NCI-H2107 treated with DMSO at 0.1 percent for 48 hours (cell line): ENCODE measurements around the gene AKNA.
"Not testable (repeated sequence)": the region's sequence is repeated elsewhere in the genome, so short reads cannot be mapped to it uniquely, and the experiment has no call there.

Experiments
- DNase-seq: peaks from one replicate; lab custom pipeline; 2025; ENCODE audit not compliant: unreplicated experiment; lab: John Stamatoyannopoulos, UW

AKNA gene

DNA sequence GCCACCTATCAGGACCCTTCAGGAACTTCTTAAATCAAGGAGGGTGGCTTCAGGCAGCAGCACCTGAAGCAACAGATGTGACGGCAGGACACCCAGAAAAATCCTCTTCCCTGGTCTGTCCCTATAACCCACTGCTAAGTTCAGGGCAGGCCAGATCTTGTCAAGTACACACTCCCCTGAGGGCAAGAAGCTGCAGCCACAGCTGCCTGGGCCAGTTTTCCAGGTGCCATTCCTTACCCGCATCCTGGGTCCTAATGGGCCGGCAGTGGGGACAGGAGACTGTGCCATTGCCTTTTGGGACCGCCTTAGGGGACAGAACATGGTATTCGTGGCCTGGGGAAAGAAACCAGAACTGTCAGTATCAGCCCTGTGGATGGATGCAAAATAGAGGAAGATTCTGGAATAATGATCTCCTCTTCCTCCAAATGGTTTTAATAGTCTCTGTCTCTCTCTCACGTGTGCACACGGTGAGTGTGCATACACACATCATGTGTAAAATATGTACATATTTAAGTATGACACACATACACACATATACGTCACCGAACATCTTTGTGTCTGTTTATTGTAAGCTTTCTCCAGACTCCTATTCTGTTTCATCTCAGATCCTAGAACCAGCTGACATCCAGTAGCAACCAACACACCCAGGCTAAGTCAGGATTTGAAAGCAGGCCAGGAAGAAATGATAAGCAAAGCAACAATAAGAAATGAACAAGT is 44.2 kb downstream of the AKNA start:
- no peak for DNase-seq

DNA sequence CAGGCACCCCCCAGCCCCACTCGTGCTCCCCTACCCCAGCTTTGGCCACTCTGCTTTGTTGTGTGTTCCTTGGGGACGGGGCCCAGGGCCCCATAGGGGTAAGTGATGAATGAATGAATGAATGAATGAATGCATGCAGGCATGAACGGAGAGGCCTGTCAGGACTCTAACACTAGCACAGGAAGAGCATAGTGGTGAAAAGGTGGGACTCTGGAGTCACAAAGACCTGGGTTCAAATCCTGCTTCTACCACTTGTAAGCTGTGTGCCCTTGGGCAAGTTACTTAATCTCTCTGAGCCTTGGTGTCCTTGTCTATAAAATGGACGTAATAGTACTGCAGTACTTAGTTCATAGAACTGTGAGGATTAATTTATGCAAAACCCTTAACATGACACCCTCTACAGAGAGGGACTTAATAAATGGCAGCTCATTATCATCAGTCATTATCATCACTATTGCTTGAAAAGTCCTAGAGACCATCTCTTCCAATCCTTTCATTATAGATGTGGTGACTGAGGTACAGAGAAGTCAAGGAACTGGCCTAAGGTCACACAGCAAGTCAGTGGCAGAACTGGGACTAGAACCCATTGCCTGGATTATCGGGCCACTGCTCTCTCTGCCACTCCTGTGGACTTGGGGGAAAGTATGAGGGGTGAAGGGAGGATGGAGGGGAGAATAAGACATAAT is 44.9 kb downstream of the AKNA start:
- DNase-seq, result no peak

DNA sequence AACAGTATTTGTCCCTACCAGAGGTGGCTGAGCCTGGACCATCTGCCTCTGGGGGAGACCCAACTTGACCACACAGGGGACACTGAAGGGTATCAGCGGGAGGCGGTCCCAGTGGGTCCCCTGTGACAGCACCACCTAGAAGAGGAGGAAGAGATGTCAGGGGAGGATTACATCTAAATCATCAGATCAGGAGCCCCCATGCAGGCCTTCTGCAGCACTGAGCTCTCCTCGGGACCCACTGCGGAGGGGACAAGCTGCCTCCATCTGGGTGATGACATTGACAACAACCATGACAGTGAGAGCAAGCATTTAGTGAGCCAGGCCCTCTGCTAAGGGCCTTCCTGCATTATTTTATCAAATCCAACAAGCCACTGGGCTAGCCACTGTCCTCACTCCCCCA is 45.8 kb downstream of the AKNA start:
- no peak for DNase-seq

DNA sequence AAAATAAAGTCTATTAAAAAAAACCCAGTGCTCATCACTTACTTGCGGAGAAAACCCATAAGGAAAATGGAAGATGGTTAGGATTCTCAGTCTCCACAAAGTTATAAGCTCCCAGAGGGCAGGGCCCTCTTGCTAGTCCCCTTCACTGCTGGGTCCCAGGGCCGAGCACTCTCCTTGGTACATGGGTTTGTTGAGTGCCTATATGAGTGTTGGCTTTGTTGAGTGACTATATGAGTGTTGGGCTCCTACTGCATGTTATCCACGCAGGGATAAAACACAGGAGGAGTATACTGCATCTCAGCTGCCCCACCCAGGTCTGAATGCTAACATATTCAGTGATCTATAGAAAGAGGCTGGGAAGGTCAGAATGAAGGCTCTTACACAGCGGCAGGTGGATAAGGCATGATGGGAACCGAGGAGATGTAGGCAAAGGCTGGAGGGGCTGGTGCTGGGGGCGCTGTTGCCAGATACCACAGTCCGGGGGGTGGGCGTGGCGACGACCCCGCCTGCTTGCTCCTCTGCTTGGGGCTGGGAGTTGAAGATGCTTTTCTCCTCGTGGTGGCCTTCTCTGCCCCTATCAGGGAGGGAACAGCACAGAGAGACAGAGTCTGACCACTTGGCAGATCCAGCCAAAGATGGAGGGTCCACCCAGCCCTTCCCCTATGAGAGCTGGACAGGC is 46.5 kb downstream of the AKNA start:
- DNase-seq, result no peak

DNA sequence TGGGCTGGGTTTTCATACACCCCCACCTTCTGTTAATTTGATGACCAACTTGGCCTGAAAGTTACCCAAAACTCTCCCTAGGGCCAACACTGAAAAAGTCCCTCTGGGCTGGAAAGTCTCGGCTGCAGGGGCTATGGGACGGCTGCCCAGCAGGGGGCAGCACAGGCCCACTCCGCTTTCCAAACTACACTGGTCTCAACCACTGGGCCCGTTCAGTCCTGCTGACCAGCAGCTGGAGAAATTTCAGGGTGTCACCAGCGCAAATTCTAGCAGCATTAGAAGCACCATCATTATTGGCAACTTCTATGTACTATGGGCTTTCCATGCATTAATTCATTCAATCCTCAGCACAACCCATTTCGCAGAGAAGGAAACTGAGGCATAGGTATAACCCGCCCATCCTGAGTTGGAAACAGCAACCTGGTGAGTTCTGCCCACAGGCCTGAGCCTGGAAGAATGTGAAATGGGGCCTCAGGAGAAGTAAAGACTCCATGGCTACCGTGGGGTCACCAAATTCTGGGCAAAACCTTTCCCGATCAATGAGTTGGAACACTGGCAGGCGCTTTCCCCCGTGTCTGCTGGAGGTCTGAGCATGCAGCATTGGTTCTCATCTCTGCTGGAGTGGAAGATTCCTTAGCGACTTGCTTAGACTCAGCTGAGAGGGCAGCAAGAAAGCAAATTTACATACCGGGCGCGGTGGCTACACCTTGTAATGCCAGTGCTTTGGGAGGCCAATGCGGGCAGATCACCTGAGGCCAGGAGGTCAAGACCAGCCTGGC is 48.5 kb downstream of the AKNA start:
- no peak for DNase-seq

DNA sequence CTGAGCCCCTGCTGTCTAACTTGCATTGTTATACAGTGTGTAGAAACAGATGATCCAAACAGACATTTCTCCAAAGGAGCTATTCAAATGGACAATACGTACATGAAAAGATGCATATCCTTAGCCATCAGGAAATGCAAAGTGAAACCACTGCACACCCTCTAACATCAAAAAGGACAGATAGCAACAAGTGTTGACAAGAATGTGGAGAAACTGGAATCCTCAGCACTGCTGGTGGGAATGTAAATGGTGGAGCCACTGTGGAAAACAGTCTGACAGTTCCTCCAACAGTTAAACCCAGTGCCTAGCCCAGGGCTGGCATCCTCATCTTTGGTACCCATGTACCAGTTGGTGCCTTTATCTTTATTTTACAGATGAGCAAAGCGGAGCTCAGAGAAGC is 49.6 kb downstream of the AKNA start:
- DNase-seq, result no peak

DNA sequence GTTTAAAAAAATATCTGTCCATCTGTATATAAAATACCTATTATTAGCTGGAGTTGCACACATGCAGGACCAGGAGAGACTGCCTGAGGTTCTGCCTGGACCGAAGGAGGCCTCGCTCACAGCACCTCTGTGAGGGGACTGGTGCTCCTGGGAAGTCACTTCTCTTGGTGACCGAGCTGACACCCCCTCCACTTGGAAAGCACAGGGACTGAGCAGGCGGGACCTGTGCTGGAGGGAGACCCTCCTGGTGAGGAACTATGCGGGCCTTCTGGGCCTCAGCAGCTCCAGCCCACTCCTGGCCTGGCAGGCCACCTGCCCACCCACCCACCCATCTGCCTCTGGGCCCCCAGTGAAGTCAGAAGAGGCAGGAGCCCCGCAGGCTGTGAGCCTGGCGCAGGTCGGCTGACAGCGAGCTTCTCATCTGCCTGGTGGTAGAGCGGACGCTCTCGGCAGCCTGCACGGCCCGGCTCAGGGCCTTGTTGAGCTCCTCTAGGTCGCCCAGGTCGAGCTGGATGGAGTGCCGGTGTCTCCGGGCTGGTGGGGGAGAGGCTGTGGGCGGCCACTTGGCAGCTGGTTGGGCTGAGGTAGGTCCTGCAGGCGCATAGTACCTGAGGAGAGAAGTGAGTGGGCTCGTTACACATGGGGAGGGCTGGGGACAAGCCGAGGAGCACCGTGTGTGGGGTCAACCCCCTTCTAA is 50.9 kb downstream of the AKNA start:
- DNase-seq, result no peak

DNA sequence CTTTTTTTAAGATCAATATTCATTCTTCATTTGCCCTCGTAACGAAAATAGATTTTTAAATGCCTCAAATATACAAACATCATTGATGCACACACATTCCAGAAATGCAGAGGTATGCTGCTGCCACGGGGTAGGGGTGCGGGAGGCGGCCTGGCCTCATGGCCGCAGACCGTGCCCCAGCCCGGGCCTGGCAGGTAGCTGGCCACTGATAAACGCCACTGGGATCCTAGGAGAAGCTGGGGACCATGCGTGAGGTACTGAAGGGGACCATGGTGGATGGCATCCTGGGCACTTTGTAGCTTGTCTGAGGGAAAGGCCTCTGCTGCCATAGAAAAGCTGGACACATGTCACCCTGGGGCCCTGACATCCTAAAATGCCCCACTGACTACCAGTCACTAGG is 51.6 kb downstream of the AKNA start:
- no peak for DNase-seq

DNA sequence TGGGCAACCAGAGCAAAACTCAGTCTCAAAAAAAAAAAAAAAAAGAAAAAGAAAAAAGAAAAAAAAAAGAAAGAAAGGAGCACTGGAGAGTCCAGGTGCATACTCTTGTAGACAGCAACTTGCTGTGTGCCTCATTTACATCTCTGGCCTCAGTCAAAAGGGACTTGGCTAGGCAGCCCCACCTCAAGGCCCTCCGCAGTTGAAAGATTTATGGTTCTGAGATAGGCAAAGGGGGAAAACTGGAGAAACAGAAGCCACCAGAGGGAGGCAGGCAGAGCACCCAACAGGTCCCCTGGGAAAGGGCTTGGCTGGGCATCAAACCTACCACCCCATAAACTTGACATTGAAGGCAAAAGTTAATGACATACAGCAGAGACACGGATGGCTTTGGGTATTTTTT is 52.0 kb downstream of the AKNA start:
- DNase-seq, result no peak

DNA sequence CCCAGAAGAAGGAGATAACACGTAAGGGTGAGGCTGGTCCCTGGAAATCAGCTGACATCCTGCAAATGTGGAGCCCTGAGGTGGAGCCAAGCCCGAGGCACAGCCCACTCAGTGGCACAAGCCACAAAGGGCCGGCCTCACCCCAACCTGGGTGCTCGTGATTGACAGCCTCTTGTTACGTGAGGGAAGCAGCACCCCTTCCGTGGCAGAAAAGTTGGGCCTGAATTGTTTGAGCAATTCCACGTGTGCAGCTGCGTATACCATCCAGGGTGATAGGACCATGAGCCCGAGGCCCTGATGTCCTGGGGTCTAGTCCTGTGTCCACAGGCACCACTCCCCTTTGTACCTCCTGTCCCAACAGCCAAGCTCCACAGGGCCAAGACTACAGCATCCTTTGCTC is 53.3 kb downstream of the AKNA start:
- no peak for DNase-seq

DNA sequence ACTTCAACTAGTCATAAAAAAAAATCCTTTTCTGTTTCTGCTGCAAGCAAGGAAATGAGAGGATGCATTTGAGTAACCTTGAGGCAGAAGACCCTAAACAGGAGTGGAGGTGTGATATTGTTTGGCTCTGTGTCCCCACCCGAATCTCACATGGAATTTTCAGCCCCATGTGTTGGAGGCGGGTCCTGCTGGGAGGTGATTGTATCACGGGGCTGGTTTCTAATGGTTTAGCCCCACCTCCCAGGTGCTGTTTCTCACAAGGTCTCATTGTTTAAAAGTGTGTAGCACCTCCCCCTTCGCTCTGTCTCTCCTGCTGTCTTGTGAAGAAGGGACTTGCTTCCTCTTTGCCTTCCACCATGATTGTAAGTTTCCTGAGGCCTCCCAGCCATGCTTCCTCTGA is 54.1 kb downstream of the AKNA start:
- DNase-seq, result not testable (repeated sequence)

DNA sequence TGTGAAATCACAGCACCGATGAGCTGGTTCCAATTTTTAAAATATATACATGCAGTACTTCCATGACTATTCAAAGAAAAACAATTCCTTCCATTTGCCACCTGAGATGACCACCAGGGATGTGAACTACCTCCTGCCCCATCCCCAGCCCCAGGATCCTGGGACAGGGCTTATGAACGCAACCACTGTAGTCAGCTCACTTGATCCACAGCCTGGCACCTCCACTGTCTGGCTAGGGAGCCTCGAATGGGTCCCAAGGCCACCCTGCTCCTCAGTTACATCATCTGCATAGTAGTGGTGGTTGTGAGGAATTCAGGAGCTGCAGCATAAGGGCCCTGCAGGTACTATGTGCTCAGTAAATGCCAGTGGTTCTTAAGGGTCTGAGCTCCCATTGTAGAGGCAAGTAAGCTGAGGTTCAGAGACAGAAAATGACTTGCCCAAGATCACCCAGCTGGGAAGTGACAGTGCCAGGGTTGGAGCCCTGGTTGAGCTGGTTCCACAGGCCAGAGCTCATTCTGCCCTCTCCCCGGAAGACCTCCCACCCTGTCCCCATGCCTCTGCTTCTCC is 55.2 kb downstream of the AKNA start:
- DNase-seq, result not testable (repeated sequence)

DNA sequence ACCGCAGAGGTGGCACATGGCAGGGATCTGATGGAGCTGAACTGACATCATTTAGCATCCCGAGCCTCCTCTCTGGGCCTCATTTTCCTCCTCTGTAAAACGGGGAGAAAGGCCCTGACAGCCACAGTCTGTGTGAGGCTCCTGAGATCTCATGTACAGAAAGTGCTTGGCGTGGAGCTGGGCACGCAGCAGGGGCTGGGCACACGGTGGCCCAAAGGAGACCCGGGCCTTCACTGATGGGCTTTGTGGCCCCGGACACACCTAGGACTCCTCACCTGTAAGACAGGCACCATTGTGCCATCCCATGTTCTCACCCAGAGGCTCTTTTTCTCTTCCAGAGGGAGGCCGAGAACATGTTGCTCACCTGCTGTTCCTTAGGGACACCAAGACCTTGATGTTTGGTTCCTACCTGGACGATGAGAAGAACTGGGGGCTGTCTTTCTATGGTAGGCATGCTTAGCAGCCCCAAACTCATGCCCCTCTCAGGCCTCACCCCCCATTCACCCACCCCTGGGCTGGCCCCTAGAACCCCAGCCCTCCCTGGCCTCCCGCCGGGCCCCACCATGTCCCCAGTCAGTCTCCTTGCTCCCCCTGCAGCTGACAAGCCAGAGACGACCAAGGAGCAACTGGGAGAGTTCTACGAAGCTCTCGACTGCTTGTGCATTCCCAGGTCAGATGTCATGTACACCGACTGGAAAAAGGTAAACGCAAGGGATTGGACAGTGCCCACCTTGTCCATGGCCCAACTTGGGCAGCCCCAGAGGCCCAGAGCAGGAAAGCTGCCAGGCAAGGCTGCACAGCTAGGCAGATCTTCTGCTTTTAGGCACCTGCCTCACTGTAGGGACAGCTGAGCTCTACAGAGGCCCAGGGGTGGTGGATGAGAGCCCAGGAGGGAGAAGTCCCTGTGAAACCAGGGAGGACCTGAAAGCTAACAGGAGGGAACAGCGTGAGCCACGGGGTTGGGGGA is 56.3 kb downstream of the AKNA start:
- DNase-seq, result not testable (repeated sequence)

DNA sequence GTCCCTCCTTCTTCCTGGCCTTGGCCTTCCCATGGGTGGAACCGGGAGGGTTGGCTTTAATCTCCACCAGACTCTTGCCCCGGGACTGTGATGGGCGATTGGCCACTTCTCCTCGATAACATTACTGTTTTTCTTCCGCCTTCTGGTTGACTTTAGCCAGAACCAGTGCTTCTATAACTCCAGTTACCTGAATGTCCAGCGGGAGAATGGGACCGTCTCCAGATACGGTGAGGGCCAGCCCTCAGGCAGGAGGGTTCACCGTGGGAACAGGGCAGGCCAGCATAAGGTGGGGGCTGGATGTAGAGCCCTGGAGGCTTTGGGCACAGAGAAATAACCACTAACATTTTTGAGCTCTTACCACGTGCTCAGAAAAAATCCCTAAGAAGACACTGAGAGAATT is 57.1 kb downstream of the AKNA start:
- DNase-seq, result no peak

DNA sequence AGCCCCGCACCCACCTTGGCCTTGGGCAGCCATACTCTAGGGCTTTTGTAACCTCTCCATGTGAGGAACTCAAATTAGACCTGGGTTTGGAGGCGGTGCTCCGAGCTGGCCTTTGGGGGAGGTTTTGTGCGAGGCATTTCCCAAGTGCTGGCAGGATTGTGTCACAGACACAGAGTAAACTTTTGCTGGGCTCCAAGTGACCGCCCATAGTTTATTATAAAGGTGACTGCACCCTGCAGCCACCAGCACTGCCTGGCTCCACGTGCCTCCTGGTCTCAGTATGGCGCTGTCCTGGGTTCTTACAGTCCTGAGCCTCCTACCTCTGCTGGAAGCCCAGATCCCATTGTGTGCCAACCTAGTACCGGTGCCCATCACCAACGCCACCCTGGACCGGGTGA is 58.2 kb downstream of the AKNA start, which contains the start of gene ORM2:
ORM2 (plus strand) TSS at position 245 of the 398 bp plus-strand sequence; CDS start at position 281, 36 bp downstream.
- DNase-seq, result not testable (repeated sequence)

DNA sequence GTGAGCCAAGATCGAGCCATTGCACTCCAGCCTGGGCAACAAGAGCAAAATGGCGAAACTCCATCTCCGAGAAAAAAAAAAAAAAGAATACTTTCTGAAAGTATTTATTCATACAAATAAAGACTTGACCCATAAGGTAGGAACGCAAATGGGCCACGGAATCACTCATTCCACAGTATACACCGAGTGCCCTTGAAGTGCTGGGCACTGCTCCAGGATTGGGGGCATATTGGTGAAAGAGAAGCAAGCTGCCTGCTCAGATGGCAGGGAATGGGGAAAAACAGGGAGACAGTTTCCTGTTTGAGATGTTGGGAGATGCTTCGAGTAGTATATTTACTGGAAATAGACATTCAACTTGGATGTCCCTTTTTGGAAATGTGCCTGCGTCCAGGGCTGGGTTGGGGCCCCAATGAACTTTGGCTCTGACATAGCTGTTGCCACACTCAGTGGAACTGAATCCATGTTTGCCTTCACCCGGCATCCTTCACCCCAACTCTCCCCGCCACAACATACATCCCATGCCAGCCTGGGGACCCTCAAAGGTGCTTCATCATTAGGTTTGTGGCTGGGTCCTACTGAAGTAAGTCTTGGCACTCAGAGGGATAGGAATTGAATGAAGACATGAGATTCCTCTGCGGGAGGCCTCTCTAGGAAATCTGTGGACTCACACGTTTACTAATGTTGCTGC is 58.7 kb downstream of the AKNA start:
- not testable (repeated sequence) for DNase-seq

DNA sequence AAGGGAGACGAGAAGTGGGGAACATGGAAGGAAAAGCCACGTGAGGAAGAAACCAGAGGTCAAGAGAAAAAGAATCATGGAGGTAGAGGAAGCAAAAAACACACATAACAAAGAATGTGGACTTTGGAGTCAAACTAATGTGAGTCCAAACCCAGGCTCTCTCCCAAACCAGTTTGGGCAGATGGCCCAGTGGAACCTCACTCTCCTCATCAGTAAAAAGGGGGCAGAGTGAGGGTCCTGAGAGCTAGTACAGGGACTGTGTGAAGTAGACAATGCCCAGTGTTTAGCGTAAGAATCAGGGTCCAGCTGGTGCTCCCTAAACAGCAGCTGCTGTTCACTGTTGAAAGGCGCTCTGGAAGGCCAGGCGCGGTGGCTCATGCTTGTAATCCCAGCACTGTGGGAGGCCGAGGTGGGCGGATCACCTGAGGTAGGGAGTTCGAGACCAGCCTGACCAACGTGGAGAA is 59.4 kb downstream of the AKNA start:
- not testable (repeated sequence) for DNase-seq

DNA sequence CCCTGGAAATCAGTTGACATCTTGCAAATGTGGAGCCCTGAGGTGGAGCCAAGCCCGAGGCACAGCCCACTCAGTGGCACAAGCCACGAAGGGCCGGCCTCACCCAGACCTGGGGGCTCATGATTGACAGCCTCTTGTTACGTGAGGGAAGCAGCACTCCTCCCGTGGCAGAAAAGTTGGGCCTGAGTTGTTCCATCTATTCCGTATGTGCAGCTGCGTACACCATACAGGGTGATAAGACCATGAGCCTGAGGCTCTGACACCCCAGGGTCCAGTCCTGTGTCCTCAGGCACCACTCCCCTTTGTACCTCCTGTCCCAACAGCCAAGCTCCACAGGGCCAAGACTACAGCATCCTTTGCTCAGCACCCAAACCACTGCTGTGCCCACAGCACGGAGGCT is 60.0 kb downstream of the AKNA start:
- no peak for DNase-seq
